ENCODE data around the gene BRCA1. TPM values are rescaled to one million over a fixed set of nuclear protein-coding genes. Genes with fewer than 3 reads are reported as not detected.
"Not testable (repeated sequence)": the region's sequence is repeated elsewhere in the genome, so short reads cannot be mapped to it uniquely, and the experiment has no call there.

BRCA1 gene
- total RNA-seq, 2 experiments from 2014 or later: 77.2 to 85.3 TPM

- Mint-ChIP-seq H3K27ac (no peak overlapping the region), H3K4me1 (ENCODE audit: low read depth) (no peaks in the 10 kb centered on the region), H3K9me3 (ENCODE audit: insufficient read depth) (peaks cover 7% of the 10 kb centered on the region), H3K36me3 (ENCODE audit: low read depth) (peaks cover 13% of the 10 kb centered on the region), H3K4me3 (no peak overlapping the region), H3K27me3 (ENCODE audit: low read depth) (no peaks in the 10 kb centered on the region)
- ChIA-PET POLR2A (interaction anchor here (1.2 kb wide), 1 partner anchor 164 kb away, joined by 3 read pairs; no protein-coding TSS in a partner anchor), CTCF (no interaction called here)
- no peak for DNase-seq
- ATAC-seq: no peak
Observed at GRCh38 chr17:43151880-43152456, 26.8 kb upstream of the BRCA1 start.

- CTCF ChIA-PET: no interaction called here
- no peaks in the 10 kb centered on the region for H3K27me3 Mint-ChIP-seq (ENCODE audit: low read depth)
- ATAC-seq (no peak), DNase-seq (no peak)
- no peak overlapping the region for H3K4me3 Mint-ChIP-seq
- no peak overlapping the region for H3K27ac Mint-ChIP-seq
- H3K4me1 Mint-ChIP-seq (ENCODE audit: low read depth): no peaks in the 10 kb centered on the region
- POLR2A ChIA-PET: no interaction called here
- no peaks in the 10 kb centered on the region for H3K9me3 Mint-ChIP-seq (ENCODE audit: insufficient read depth)
- peaks cover 11% of the 10 kb centered on the region for H3K36me3 Mint-ChIP-seq (ENCODE audit: low read depth)
Observed at GRCh38 chr17:43146649-43147048, 21.5 kb upstream of the BRCA1 start.

GRCh38 chr17:43143201-43143600 lies 18.0 kb upstream of the BRCA1 start:
- CTCF ChIA-PET: no interaction called here

GRCh38 chr17:43142153-43142552 lies 17.0 kb upstream of the BRCA1 start:
- ATAC-seq: no peak
- peaks cover 6% of the 10 kb centered on the region for H3K36me3 Mint-ChIP-seq (ENCODE audit: low read depth)
- no peak overlapping the region for H3K27ac Mint-ChIP-seq
- H3K27me3 Mint-ChIP-seq (ENCODE audit: low read depth): no peaks in the 10 kb centered on the region
- no peak overlapping the region for H3K4me3 Mint-ChIP-seq
- POLR2A ChIA-PET: no interaction called here
- no peak for DNase-seq
- no peaks in the 10 kb centered on the region for H3K9me3 Mint-ChIP-seq (ENCODE audit: insufficient read depth)
- CTCF ChIA-PET: no interaction called here
- no peaks in the 10 kb centered on the region for H3K4me1 Mint-ChIP-seq (ENCODE audit: low read depth)

More at GRCh38 chr17:43143201-43143600, 18.0 kb upstream of the BRCA1 start:
- POLR2A ChIA-PET: no interaction called here
- H3K4me1 Mint-ChIP-seq (ENCODE audit: low read depth): no peaks in the 10 kb centered on the region
- ATAC-seq: no peak
- H3K9me3 Mint-ChIP-seq (ENCODE audit: insufficient read depth): no peaks in the 10 kb centered on the region
- H3K36me3 Mint-ChIP-seq (ENCODE audit: low read depth): peaks cover 7% of the 10 kb centered on the region
- no peak for DNase-seq
- no peaks in the 10 kb centered on the region for H3K27me3 Mint-ChIP-seq (ENCODE audit: low read depth)
- H3K4me3 Mint-ChIP-seq: no peak overlapping the region
- H3K27ac Mint-ChIP-seq: no peak overlapping the region

GRCh38 chr17:43140396-43141332 lies 15.5 kb upstream of the BRCA1 start:
- ChIA-PET CTCF (no interaction called here), POLR2A (interaction anchor here (1.4 to 2.0 kb wide), 2 partner anchors 10 to 16 kb away, joined by 4 to 7 read pairs; partner anchors contain the start of gene BRCA1)
- Mint-ChIP-seq H3K27me3 (ENCODE audit: low read depth) (no peaks in the 10 kb centered on the region), H3K36me3 (ENCODE audit: low read depth) (peaks cover 9% of the 10 kb centered on the region), H3K4me3 (no peak overlapping the region), H3K9me3 (ENCODE audit: insufficient read depth) (no peaks in the 10 kb centered on the region), H3K27ac (no peak overlapping the region), H3K4me1 (ENCODE audit: low read depth) (peaks cover 13% of the 10 kb centered on the region)
- ATAC-seq: no peak
- no peak for DNase-seq

- CTCF ChIA-PET; H3K27ac Mint-ChIP-seq; H3K4me3 Mint-ChIP-seq; POLR2A ChIA-PET; DNase-seq; H3K27me3 Mint-ChIP-seq (ENCODE audit: low read depth); H3K9me3 Mint-ChIP-seq (ENCODE audit: insufficient read depth); ATAC-seq: not testable (repeated sequence)
- peaks cover 19% of the 10 kb centered on the region for H3K36me3 Mint-ChIP-seq (ENCODE audit: low read depth)
- H3K4me1 Mint-ChIP-seq (ENCODE audit: low read depth): peaks cover 16% of the 10 kb centered on the region
Observed at GRCh38 chr17:43138531-43138930, 13.4 kb upstream of the BRCA1 start.

- H3K27me3 Mint-ChIP-seq (ENCODE audit: low read depth); H3K9me3 Mint-ChIP-seq (ENCODE audit: insufficient read depth); DNase-seq; ATAC-seq; H3K4me3 Mint-ChIP-seq; POLR2A ChIA-PET; CTCF ChIA-PET: not testable (repeated sequence)
- H3K27ac Mint-ChIP-seq: peak overlapping the region; percentile 47
- H3K4me1 Mint-ChIP-seq (ENCODE audit: low read depth): peaks cover 16% of the 10 kb centered on the region
- peaks cover 27% of the 10 kb centered on the region for H3K36me3 Mint-ChIP-seq (ENCODE audit: low read depth)
Observed at GRCh38 chr17:43136574-43136973, 11.4 kb upstream of the BRCA1 start.

GRCh38 chr17:43135454-43135819 lies 10.3 kb upstream of the BRCA1 start:
- Mint-ChIP-seq H3K27me3 (ENCODE audit: low read depth) (no peaks in the 10 kb centered on the region), H3K4me1 (ENCODE audit: low read depth) (peaks cover 16% of the 10 kb centered on the region), H3K36me3 (ENCODE audit: low read depth) (peaks cover 27% of the 10 kb centered on the region), H3K27ac (no peak overlapping the region), H3K9me3 (ENCODE audit: insufficient read depth) (no peaks in the 10 kb centered on the region), H3K4me3 (no peak overlapping the region)
- ATAC-seq: no peak
- no peak for DNase-seq
- ChIA-PET POLR2A (interaction anchor here (0.7 kb wide), 1 partner anchor 82 kb away, joined by 3 read pairs; no protein-coding TSS in a partner anchor), CTCF (no interaction called here)

- ChIA-PET CTCF (no interaction called here), POLR2A (interaction anchor here (0.7 kb wide), 1 partner anchor 81 kb away, joined by 3 read pairs; no protein-coding TSS in a partner anchor)
- Mint-ChIP-seq H3K27ac (no peak overlapping the region), H3K4me1 (ENCODE audit: low read depth) (peaks cover 16% of the 10 kb centered on the region), H3K9me3 (ENCODE audit: insufficient read depth) (no peaks in the 10 kb centered on the region), H3K4me3 (no peak overlapping the region), H3K36me3 (ENCODE audit: low read depth) (peaks cover 27% of the 10 kb centered on the region), H3K27me3 (ENCODE audit: low read depth) (no peaks in the 10 kb centered on the region)
- DNase-seq (no peak), ATAC-seq (no peak)
Observed at GRCh38 chr17:43134774-43135453, 9.8 kb upstream of the BRCA1 start.

- H3K27me3 Mint-ChIP-seq (ENCODE audit: low read depth); CTCF ChIA-PET; H3K4me3 Mint-ChIP-seq; DNase-seq; H3K27ac Mint-ChIP-seq; ATAC-seq; H3K9me3 Mint-ChIP-seq (ENCODE audit: insufficient read depth): not testable (repeated sequence)
- H3K36me3 Mint-ChIP-seq (ENCODE audit: low read depth): peaks cover 31% of the 10 kb centered on the region
- POLR2A ChIA-PET: interaction anchor here (0.6 kb wide), 1 partner anchor 1022 kb away, joined by 3 read pairs; no protein-coding TSS in a partner anchor
- peaks cover 22% of the 10 kb centered on the region for H3K4me1 Mint-ChIP-seq (ENCODE audit: low read depth)
Observed at GRCh38 chr17:43133439-43133838, 8.3 kb upstream of the BRCA1 start.

GRCh38 chr17:43132117-43132516 lies 7.0 kb upstream of the BRCA1 start:
- POLR2A ChIA-PET: no interaction called here
- H3K4me1 Mint-ChIP-seq (ENCODE audit: low read depth): peaks cover 30% of the 10 kb centered on the region
- H3K36me3 Mint-ChIP-seq (ENCODE audit: low read depth): peaks cover 41% of the 10 kb centered on the region
- DNase-seq (no peak), ATAC-seq (no peak)
- H3K27ac Mint-ChIP-seq: no peak overlapping the region
- H3K4me3 Mint-ChIP-seq: no peak overlapping the region
- CTCF ChIA-PET: no interaction called here
- no peaks in the 10 kb centered on the region for H3K27me3 Mint-ChIP-seq (ENCODE audit: low read depth)
- no peaks in the 10 kb centered on the region for H3K9me3 Mint-ChIP-seq (ENCODE audit: insufficient read depth)

GRCh38 chr17:43129671-43130010 lies 4.5 kb upstream of the BRCA1 start:
- Mint-ChIP-seq H3K36me3 (ENCODE audit: low read depth) (peaks cover 44% of the 10 kb centered on the region), H3K4me1 (ENCODE audit: low read depth) (peaks cover 25% of the 10 kb centered on the region), H3K27ac (no peak overlapping the region), H3K4me3 (no peak overlapping the region), H3K9me3 (ENCODE audit: insufficient read depth) (no peaks in the 10 kb centered on the region), H3K27me3 (ENCODE audit: low read depth) (no peaks in the 10 kb centered on the region)
- no peak for DNase-seq
- CTCF ChIA-PET: no interaction called here
- POLR2A ChIA-PET: no interaction called here
- ATAC-seq: no peak

All from activated CD8-positive, alpha-beta T cell treated with anti-CD3 and anti-CD28 coated beads, Interleukin-2, amount 10 ng/mL, durations not matched to agents 7 days and 5 days (primary cell).